GM12878 (cell line): ENCODE results near the gene ATG12.

Source experiments
- CREB1 ChIP-seq: IDR thresholded peaks from 2 replicates; pipeline ENCODE4 v1.6.1; 2012; ENCODE audit warnings: low read depth, mild to moderate bottlenecking, inconsistent platforms
- CTCF ChIP-seq, 3 experiments: IDR thresholded peaks in 2 of 3; conservative IDR thresholded peaks in 1 of 3; 2 replicates each; pipeline ENCODE4 v1.5.1; 2011; ENCODE audit warnings: low read depth in 3 of 3, low read length in 3 of 3, mild to moderate bottlenecking in 3 of 3, control low read depth in 2 of 3, moderate library complexity in 2 of 3, inconsistent platforms in 1 of 3, mixed read lengths in 1 of 3; ENCODE audit not compliant: control insufficient read depth in 2 of 3, insufficient read depth in 1 of 3; ENCODE audit errors: extremely low read depth in 1 of 3
- GABPA ChIP-seq: IDR thresholded peaks from 2 replicates; pipeline ENCODE4 v1.6.1; 2014; ENCODE audit warnings: antibody characterized with exemption, low read depth, mild to moderate bottlenecking, inconsistent platforms
- HDGF ChIP-seq: fragments of 450-650 bp; IDR thresholded peaks from 2 replicates; pipeline ENCODE4 v1.6.1; 2016; ENCODE audit warnings: antibody characterized with exemption
- MAX ChIP-seq: IDR thresholded peaks from 2 replicates; pipeline ENCODE4 v1.6.1; 2012; ENCODE audit warnings: low read depth, low read length, improper control_type of control experiment
- MYB ChIP-seq: fragments of 150-350 bp; IDR thresholded peaks from 2 replicates; pipeline ENCODE4 v1.6.1; 2014; ENCODE audit warnings: mild to moderate bottlenecking, low read depth, low read length, borderline replicate concordance
- NBN ChIP-seq: fragments of 450-650 bp; IDR thresholded peaks from 2 replicates; pipeline ENCODE4 v1.6.1; 2016
- RELA ChIP-seq: fragments of 450-650 bp; IDR thresholded peaks from 2 replicates; pipeline ENCODE4 v1.8.0; 2014; ENCODE audit warnings: borderline replicate concordance; ENCODE audit not compliant: partially characterized antibody
- TAF1 ChIP-seq: IDR thresholded peaks from 2 replicates; pipeline ENCODE4 v1.6.1; 2011; ENCODE audit warnings: mild to moderate bottlenecking, low read depth, low read length, borderline replicate concordance
- ZBTB33 ChIP-seq: fragments of 450-650 bp; IDR thresholded peaks from 2 replicates; pipeline ENCODE4 v1.6.1; 2017; ENCODE audit warnings: mild to moderate bottlenecking
- ZBTB40 ChIP-seq: fragments of 450-650 bp; IDR thresholded peaks from 2 replicates; pipeline ENCODE4 v1.6.1; 2016; ENCODE audit warnings: mild to moderate bottlenecking, moderate library complexity, borderline replicate concordance

GRCh38 chr5:115849258-115849798 lies 8.0 kb upstream of the ATG12 start:
- TF ChIP-seq GABPA (no peak), MAX (no peak), TAF1 (no peak), MYB (no peak), ZBTB40 (no peak), RELA (no peak), CREB1 (no peak), ZBTB33 (no peak), CTCF (IDR thresholded peaks at IDR 0.05 in 2 of 3, conservative IDR thresholded peaks at IDR 0.05 in 1 of 3; ENCODE audit: control insufficient read depth in 2 of 3, extremely low read depth in 1 of 3, insufficient read depth in 1 of 3, low read depth in 3 of 3, low read length in 3 of 3) (no peak), HDGF (no peak), NBN (no peak)
